BLaER1 (cell line): ENCODE results near the gene TRNP1.

Experiments used
- H3K27ac ChIP-seq: shearing (Covaris generic); formaldehyde crosslinking; 2 replicates; pipeline ENCODE4 v1.8.1; 2022
- H3K27me3 ChIP-seq: shearing (Covaris generic); formaldehyde crosslinking; 2 replicates; pipeline ENCODE4 v1.8.1; 2022
- H3K36me3 ChIP-seq: shearing (Covaris generic); formaldehyde crosslinking; 2 replicates; pipeline ENCODE4 v1.8.1; 2022
- H3K4me1 ChIP-seq: shearing (Covaris generic); formaldehyde crosslinking; 2 replicates; pipeline ENCODE4 v1.8.1; 2022
- H3K4me2 ChIP-seq: shearing (Covaris generic); formaldehyde crosslinking; 2 replicates; pipeline ENCODE4 v1.8.1; 2022
- H3K4me3 ChIP-seq: shearing (Covaris generic); formaldehyde crosslinking; 2 replicates; pipeline ENCODE4 v1.8.1; 2022
- H3K9ac ChIP-seq: shearing (Covaris generic); formaldehyde crosslinking; 2 replicates; pipeline ENCODE4 v1.8.1; 2022
- H3K9me3 ChIP-seq: shearing (Covaris generic); formaldehyde crosslinking; 2 replicates; pipeline ENCODE4 v1.8.1; 2022
- H4K20me1 ChIP-seq: shearing (Covaris generic); formaldehyde crosslinking; 2 replicates; pipeline ENCODE4 v1.8.1; 2022
- Cebpa-rat ChIP-seq: shearing (Covaris generic); IDR thresholded peaks from 2 replicates; pipeline ENCODE4 v1.8.1; 2022

The TRNP1 gene

DNA sequence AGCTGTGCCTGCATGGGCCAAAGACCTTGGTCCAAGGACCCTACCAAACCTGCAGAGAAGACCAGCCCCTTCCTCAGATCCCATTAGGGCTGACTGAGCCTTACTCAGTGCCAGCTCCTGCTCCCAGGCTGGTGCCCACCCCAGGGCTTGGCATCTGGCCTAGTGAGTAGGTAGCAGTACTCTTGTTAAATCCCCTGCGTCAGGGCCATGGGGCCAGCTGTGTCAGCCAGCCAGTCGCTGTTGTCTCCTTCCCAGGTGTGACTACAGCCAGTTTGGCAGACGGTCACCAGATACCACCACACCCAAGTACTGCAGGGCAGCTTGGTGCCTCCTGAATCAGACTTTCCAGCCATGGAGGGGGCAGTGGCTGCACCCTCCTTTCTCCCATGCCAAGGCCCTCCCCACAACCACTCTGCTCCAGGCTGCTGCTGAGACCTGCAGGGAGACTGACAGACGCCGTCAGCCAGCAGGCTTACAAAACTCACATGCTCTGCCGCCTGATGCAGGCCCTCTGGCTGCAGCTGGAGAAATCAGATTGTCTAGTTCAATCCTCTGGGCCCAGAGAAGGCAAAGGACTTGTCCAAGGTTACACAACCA is 16.2 kb downstream of the TRNP1 start:
- Histone ChIP-seq H3K9me3 (no peaks in the 10 kb centered on the region), H3K4me1 (peaks cover 55% of the 10 kb centered on the region), H3K9ac (no peak overlapping the region), H3K4me3 (no peak overlapping the region), H3K36me3 (no peaks in the 10 kb centered on the region), H3K27ac (no peak overlapping the region), H3K4me2 (no peak overlapping the region), H4K20me1 (no peaks in the 10 kb centered on the region), H3K27me3 (peaks cover 3% of the 10 kb centered on the region; the same call in 1 of the 2 replicates)
- TF ChIP-seq Cebpa-rat = no peak

GRCh38 chr1:27010226-27010994 is 16.9 kb downstream of the TRNP1 start:
- TF ChIP-seq Cebpa-rat = no peak
- no peak overlapping the region for H3K27ac ChIP-seq
- H3K4me3 ChIP-seq = no peak overlapping the region
- H3K9me3 ChIP-seq = no peaks in the 10 kb centered on the region
- H3K4me2 ChIP-seq = no peak overlapping the region
- H3K4me1 ChIP-seq = peaks cover 54% of the 10 kb centered on the region
- H3K9ac ChIP-seq = no peak overlapping the region
- H3K36me3 ChIP-seq = no peaks in the 10 kb centered on the region
- H4K20me1 ChIP-seq = no peaks in the 10 kb centered on the region
- peaks cover 3% of the 10 kb centered on the region; the same call in 1 of the 2 replicates for H3K27me3 ChIP-seq

GRCh38 chr1:27011058-27011764 is 17.7 kb downstream of the TRNP1 start:
- no peak overlapping the region for H3K9ac ChIP-seq
- no peaks in the 10 kb centered on the region for H3K9me3 ChIP-seq
- no peak overlapping the region for H3K27ac ChIP-seq
- H3K4me2 ChIP-seq = 0 out of 2 replicates have a peak overlapping the region, but pooled peaks have one; percentile 82
- H3K27me3 ChIP-seq = peaks cover 3% of the 10 kb centered on the region; the same call in 1 of the 2 replicates
- no peaks in the 10 kb centered on the region for H3K36me3 ChIP-seq
- H3K4me1 ChIP-seq = peaks cover 46% of the 10 kb centered on the region
- no peaks in the 10 kb centered on the region for H4K20me1 ChIP-seq
- TF ChIP-seq Cebpa-rat = no peak
- no peak overlapping the region for H3K4me3 ChIP-seq

GRCh38 chr1:27011976-27012563 is 18.6 kb downstream of the TRNP1 start:
- Histone ChIP-seq H3K27me3 (peaks cover 3% of the 10 kb centered on the region; the same call in 1 of the 2 replicates), H3K27ac (no peak overlapping the region; the same call in 1 of the 2 replicates), H3K9ac (no peak overlapping the region; the same call in 1 of the 2 replicates), H3K36me3 (no peaks in the 10 kb centered on the region), H3K4me3 (peak overlapping the region; percentile 57), H3K9me3 (no peaks in the 10 kb centered on the region), H4K20me1 (no peaks in the 10 kb centered on the region), H3K4me1 (peaks cover 38% of the 10 kb centered on the region), H3K4me2 (peak overlapping the region; percentile 82)
- no peak for TF ChIP-seq Cebpa-rat

- Histone ChIP-seq H3K4me3 (no peak overlapping the region), H3K27ac (no peak overlapping the region), H3K36me3 (no peaks in the 10 kb centered on the region), H3K4me2 (no peak overlapping the region), H4K20me1 (no peaks in the 10 kb centered on the region), H3K9ac (no peak overlapping the region), H3K9me3 (no peaks in the 10 kb centered on the region), H3K27me3 (peaks cover 3% of the 10 kb centered on the region; the same call in 1 of the 2 replicates), H3K4me1 (peaks cover 25% of the 10 kb centered on the region)
- TF ChIP-seq Cebpa-rat = no peak
Observed at GRCh38 chr1:27015260-27015659, 21.8 kb downstream of the TRNP1 start.

DNA sequence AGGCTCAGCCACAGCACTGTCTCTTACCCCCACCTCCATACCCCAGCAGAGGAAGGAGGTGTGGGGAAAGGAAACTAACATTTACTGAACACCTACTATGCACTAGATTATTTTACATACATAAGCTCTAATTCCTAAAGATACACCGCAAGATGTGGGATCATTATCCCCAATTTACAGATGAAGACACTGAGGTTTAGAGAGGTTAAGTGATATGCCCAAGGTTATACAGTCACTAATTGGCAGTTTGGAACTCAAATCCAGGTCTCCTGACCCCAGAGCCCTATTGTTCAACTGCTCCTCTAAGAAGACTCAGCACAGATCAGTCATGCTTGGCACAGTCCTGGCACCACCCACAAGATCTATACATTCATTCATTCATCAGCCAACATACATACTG is 22.9 kb downstream of the TRNP1 start:
- no peak overlapping the region for H3K4me3 ChIP-seq
- H3K4me1 ChIP-seq = peaks cover 25% of the 10 kb centered on the region
- H3K4me2 ChIP-seq = no peak overlapping the region
- H3K36me3 ChIP-seq = no peaks in the 10 kb centered on the region
- H3K27me3 ChIP-seq = peaks cover 3% of the 10 kb centered on the region; the same call in 1 of the 2 replicates
- TF ChIP-seq Cebpa-rat = no peak
- H3K9ac ChIP-seq = no peak overlapping the region
- no peaks in the 10 kb centered on the region for H4K20me1 ChIP-seq
- H3K9me3 ChIP-seq = no peaks in the 10 kb centered on the region
- no peak overlapping the region for H3K27ac ChIP-seq

GRCh38 chr1:27017207-27017606 is 23.7 kb downstream of the TRNP1 start:
- H3K4me1 ChIP-seq = peaks cover 18% of the 10 kb centered on the region
- H3K27me3 ChIP-seq = peaks cover under 1% of the 10 kb centered on the region; the same call in 1 of the 2 replicates
- H3K4me3 ChIP-seq = no peak overlapping the region
- H3K36me3 ChIP-seq = no peaks in the 10 kb centered on the region
- H4K20me1 ChIP-seq = no peaks in the 10 kb centered on the region
- no peaks in the 10 kb centered on the region for H3K9me3 ChIP-seq
- no peak overlapping the region for H3K4me2 ChIP-seq
- no peak overlapping the region for H3K27ac ChIP-seq
- TF ChIP-seq Cebpa-rat = no peak
- H3K9ac ChIP-seq = no peak overlapping the region

- Histone ChIP-seq H4K20me1 (no peaks in the 10 kb centered on the region), H3K27me3 (no peaks in the 10 kb centered on the region)
- TF ChIP-seq Cebpa-rat = no peak
Observed at GRCh38 chr1:27018316-27018715, 24.8 kb downstream of the TRNP1 start.

DNA sequence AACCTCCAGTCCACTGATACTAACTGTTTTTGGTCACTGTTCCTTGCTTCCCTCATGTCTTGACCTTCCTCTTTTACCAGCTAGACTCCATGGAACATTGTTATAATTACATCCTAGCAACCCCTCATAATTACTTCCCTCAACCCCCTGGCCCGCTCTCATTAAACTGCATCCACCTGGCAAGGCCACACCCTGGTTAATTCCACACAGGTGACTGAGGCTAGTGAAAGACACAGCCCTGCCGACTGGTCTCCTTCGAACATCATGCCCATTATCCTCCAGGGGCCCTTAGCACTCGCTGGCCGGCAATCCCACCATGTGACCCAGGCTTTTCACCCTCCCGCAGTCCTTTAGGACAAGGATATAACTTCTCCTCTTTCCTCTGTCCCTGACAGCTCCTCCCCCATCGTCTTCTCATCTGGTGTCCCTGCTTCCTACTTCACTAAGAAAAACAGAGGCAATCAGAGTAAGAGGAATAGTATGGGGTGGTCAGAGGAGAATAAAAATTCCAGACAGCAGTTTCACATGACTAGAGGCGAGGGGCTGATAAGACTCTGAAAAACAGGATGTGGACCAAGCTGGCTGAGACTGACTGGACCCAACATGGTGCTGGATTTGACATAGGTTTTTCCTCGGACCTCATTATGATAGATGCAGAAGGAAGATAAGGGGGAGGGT is 28.0 kb downstream of the TRNP1 start:
- H4K20me1 ChIP-seq = no peaks in the 10 kb centered on the region

More at GRCh38 chr1:27018316-27018715, 24.8 kb downstream of the TRNP1 start:
- H3K9ac ChIP-seq = no peak overlapping the region
- H3K36me3 ChIP-seq = no peaks in the 10 kb centered on the region
- H3K4me3 ChIP-seq = no peak overlapping the region
- no peak overlapping the region for H3K4me2 ChIP-seq
- peaks cover 7% of the 10 kb centered on the region for H3K4me1 ChIP-seq
- no peak overlapping the region for H3K27ac ChIP-seq
- no peaks in the 10 kb centered on the region for H3K9me3 ChIP-seq

More for the DNA sequence above, 28.0 kb downstream of the TRNP1 start:
- TF ChIP-seq Cebpa-rat = no peak
- H3K9me3 ChIP-seq = no peaks in the 10 kb centered on the region
- no peaks in the 10 kb centered on the region for H3K27me3 ChIP-seq
- no peak overlapping the region for H3K4me2 ChIP-seq
- H3K4me3 ChIP-seq = no peak overlapping the region
- H3K27ac ChIP-seq = no peak overlapping the region
- H3K4me1 ChIP-seq = no peaks in the 10 kb centered on the region
- H3K36me3 ChIP-seq = no peaks in the 10 kb centered on the region
- no peak overlapping the region for H3K9ac ChIP-seq
